ENCODE results near the gene DPP10. TPM values are rescaled to one million over a fixed set of nuclear protein-coding genes. Genes with fewer than 3 reads are reported as not detected.

Gene DPP10
- total RNA-seq, 1 experiment from 2014 or later, result not detected

DNA sequence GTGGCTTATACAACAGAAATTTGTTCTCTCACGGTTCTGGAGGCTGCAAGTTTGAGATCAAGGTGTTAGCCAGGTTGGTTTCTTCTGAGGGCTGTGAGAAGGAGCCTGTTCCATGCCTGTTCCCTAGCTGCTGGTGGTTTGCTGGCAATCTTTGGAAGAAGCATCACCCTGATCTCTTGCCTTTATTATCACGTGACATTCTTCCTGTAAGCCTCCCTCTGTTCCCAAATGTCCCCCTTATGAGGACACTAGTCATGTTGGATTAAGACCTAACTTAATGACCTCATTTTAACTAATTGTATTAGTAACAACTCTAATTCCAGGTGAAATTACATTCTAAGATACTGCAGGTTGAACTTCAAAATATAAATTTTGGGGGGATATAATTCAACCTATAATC, 135.2 kb downstream of the DPP10 start:
- Histone ChIP-seq H3K9me3 (replicated peaks) (no peaks in the 10 kb centered on the region), H3K4me1 (replicated peaks) (no peaks in the 10 kb centered on the region), H3K27ac (no peak overlapping the region), H3K27me3 (replicated peaks) (no peaks in the 10 kb centered on the region), H3K36me3 (no peaks in the 10 kb centered on the region), H3K4me3 (no peak overlapping the region)
- no peak for DNase-seq (ENCODE audit: low read depth in 1 of 2, low spot score in 2 of 2)

DNA sequence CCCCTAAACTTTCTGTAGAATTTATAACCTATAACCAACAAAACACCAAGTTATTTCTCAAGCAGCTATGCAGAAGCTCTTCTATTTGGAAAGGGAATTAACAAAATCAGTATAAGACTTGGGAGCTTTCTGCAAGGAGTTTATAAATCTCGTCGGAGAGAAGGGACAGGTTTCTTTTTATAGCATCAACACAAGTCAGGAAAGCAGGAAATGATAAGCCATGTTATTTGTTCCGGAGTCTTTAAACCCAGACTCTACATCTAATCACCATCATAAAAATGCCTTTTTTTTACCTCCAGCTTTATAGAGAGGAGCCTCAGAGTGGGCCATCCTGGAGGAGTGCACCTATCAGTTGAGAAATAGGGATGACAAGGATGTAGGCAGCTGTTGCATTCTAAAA, 137.1 kb downstream of the DPP10 start:
- Histone ChIP-seq H3K36me3 (no peaks in the 10 kb centered on the region), H3K9me3 (replicated peaks) (no peaks in the 10 kb centered on the region), H3K27ac (no peak overlapping the region), H3K27me3 (replicated peaks) (no peaks in the 10 kb centered on the region), H3K4me3 (no peak overlapping the region), H3K4me1 (replicated peaks) (no peaks in the 10 kb centered on the region)
- DNase-seq (ENCODE audit: low read depth in 1 of 2, low spot score in 2 of 2), result no peak

DNA sequence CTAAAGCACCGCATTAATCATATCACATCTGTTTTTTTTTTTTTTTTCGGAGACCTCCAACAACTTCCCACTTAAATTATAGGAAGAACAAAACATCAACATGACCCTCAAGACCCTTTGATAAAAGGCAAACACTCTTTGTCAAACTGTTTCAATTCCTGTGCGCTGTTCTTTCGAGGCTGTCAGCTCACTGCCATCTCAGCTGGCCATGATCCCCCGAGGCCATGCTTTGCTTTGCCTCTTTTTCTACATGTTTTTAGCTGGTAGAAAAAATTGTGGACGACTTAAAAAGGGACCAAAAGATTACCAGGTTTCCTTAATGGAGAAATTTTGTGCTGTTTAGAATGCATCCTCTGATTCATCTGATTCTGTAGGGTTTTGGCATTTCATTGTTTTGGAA, 138.2 kb downstream of the DPP10 start:
- H3K27me3 ChIP-seq (replicated peaks), result no peaks in the 10 kb centered on the region
- no peaks in the 10 kb centered on the region for H3K9me3 ChIP-seq (replicated peaks)
- no peaks in the 10 kb centered on the region for H3K36me3 ChIP-seq

DNA sequence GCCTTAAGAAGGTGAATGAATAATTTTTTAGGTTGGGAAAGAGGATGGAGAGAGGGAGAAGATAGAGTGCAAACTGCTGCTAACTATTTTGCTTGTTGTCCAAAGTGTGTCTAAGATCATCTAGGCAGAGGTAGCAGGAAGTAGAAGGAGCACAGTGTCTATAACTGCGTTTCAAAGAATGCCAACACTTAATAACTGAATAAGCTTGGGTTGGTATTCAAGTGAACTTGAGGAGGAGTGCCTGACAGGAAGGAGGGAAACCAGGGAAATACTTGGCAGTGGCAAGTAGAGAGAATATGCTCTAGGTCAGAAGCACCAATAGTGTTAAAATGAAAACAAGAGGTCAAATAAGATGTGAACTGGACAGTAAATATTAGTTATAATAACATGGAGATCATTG, 155.9 kb downstream of the DPP10 start:
- Histone ChIP-seq H3K27me3 (replicated peaks) (no peaks in the 10 kb centered on the region), H3K4me1 (replicated peaks) (no peaks in the 10 kb centered on the region), H3K27ac (no peak overlapping the region), H3K9me3 (replicated peaks) (no peaks in the 10 kb centered on the region), H3K36me3 (no peaks in the 10 kb centered on the region), H3K4me3 (no peak overlapping the region)
- no peak for DNase-seq (ENCODE audit: low read depth in 1 of 2, low spot score in 2 of 2)

More for the DNA sequence above, 138.2 kb downstream of the DPP10 start:
- Histone ChIP-seq H3K27ac (no peak overlapping the region), H3K4me3 (no peak overlapping the region), H3K4me1 (replicated peaks) (no peaks in the 10 kb centered on the region)
- DNase-seq (ENCODE audit: low read depth in 1 of 2, low spot score in 2 of 2), result no peak

DNA sequence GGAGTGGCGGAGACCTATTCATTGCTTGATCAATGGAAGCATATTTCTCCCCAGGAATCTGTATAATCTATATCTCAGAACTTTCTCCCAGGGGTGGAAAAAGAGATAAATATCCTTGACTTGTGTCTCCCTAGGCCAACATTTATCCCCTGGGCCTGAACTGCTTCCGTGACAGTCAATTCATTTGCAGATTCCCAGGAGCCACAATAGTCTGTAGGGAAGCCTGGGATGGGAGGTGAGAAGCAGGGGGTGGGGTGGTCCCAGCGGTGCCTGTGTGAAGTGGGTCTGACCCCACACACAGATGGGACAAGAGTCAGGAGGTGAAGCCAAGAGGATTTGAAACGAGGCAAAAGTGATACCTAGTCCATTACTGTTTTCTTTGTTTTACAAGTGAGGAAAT, 166.8 kb downstream of the DPP10 start:
- Histone ChIP-seq H3K27ac (no peak overlapping the region), H3K27me3 (replicated peaks) (no peaks in the 10 kb centered on the region), H3K4me3 (no peak overlapping the region), H3K4me1 (replicated peaks) (no peaks in the 10 kb centered on the region), H3K36me3 (no peaks in the 10 kb centered on the region), H3K9me3 (replicated peaks) (no peaks in the 10 kb centered on the region)
- DNase-seq (ENCODE audit: low read depth in 1 of 2, low spot score in 2 of 2), result no peak

DNA sequence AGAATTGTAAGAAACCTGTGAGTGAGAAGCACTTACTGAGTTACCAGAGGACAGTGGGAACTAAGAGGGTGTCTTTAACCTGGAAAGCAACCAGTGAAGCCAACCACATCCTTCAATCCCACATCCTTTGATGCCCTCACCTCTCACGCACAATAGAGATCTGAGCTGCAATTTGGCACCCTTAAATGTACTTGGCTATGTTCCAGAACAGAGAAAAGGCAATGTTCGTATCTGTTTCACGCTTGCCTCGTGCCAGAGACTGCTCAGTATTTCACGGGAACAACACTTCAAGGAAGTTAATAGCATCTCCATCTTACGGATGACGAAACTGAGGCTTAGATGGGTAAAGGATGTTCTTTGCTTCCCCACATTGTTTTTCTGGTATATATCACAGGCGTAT, 167.4 kb downstream of the DPP10 start:
- Histone ChIP-seq H3K9me3 (replicated peaks) (no peaks in the 10 kb centered on the region), H3K4me3 (no peak overlapping the region), H3K4me1 (replicated peaks) (no peaks in the 10 kb centered on the region), H3K27me3 (replicated peaks) (no peaks in the 10 kb centered on the region), H3K27ac (no peak overlapping the region), H3K36me3 (no peaks in the 10 kb centered on the region)
- DNase-seq (ENCODE audit: low read depth in 1 of 2, low spot score in 2 of 2), result no peak

DNA sequence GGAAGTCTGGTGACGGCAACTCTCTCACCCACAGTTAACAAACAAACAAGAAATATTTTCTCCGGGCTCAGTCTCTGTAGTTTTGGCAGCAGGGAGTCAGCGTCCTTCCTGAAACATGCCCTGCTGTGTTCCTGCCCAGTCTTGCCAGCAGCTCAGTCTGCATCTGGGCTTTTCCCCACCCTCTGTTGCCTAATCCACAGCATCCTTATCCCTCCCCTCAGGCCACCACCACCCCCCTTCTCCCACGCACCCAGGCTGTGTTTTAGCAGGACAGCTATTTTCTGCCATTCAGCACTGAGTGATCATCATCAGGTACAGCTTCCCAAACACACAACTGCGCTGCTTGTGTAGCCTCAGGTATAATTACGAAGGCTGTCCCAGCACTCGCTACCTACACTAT, 168.2 kb downstream of the DPP10 start:
- Histone ChIP-seq H3K27ac (no peak overlapping the region), H3K27me3 (replicated peaks) (no peaks in the 10 kb centered on the region), H3K4me3 (no peak overlapping the region), H3K9me3 (replicated peaks) (no peaks in the 10 kb centered on the region), H3K36me3 (no peaks in the 10 kb centered on the region), H3K4me1 (replicated peaks) (no peaks in the 10 kb centered on the region)
- DNase-seq (ENCODE audit: low read depth in 1 of 2, low spot score in 2 of 2), result no peak

DNA sequence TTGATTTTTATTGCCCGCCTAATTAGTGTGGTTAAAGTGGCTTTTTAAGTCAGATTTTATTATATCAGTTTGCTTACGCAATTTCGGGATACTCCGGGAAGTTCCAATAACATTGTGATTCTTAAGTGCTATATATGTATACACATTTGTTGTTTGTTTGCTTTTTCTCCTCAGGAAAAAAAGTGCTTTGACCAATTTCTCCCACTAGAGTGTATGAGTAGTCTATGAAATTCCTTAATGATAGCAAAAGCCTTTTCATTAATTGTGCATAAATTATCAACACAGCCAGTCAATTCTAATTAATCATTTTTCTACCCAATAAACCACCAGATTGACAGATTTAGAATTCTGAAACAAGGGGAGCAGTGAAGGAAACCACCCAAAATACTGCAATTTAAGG, 172.2 kb downstream of the DPP10 start:
- Histone ChIP-seq H3K27ac (no peak overlapping the region), H3K4me1 (replicated peaks) (no peaks in the 10 kb centered on the region), H3K9me3 (replicated peaks) (no peaks in the 10 kb centered on the region), H3K27me3 (replicated peaks) (no peaks in the 10 kb centered on the region), H3K36me3 (no peaks in the 10 kb centered on the region), H3K4me3 (no peak overlapping the region)
- no peak for DNase-seq (ENCODE audit: low read depth in 1 of 2, low spot score in 2 of 2)

DNA sequence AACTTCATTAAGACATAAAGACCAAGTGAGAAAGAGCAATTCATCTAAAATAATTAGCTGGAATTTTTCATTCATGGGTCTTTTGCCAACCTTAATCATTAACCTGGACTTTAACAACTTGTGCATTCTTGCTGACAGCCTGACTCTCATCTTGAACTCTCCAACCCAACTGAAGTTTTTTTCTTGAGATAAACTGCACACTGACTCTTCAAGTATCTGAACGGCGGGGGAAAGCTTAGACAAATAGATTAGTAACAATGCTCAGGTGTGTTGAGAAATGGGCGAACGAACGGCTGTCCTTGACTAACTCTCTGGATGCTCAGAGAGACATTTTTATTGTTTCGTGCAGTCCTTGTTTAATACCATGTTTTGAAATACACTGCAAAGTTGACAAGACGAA, 186.0 kb downstream of the DPP10 start:
- Histone ChIP-seq H3K4me1 (replicated peaks) (no peaks in the 10 kb centered on the region), H3K27ac (no peak overlapping the region), H3K4me3 (no peak overlapping the region), H3K36me3 (no peaks in the 10 kb centered on the region), H3K27me3 (replicated peaks) (no peaks in the 10 kb centered on the region), H3K9me3 (replicated peaks) (no peaks in the 10 kb centered on the region)
- DNase-seq (ENCODE audit: low read depth in 1 of 2, low spot score in 2 of 2), result no peak

DNA sequence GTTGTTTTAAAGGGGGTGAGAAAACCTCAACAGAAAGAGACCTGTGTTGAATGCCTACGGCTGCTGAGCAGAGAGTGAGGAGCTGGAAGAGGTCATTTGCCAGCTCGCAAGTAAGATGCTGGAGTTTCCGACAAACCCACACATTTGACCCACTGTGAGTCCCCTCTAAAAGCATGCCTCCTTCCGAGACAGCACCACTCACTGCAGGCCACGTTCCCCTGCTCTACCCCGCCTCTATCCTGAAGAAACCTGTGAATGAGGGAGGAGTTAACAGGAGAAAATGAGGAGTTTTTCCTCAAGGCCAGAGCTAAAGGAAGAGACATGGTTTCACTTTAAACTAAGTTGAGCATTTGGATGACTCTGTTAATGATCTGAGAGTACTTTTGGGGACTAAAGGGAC, 188.7 kb downstream of the DPP10 start:
- Histone ChIP-seq H3K4me3 (no peak overlapping the region), H3K4me1 (replicated peaks) (no peaks in the 10 kb centered on the region), H3K27ac (no peak overlapping the region), H3K36me3 (no peaks in the 10 kb centered on the region), H3K9me3 (replicated peaks) (no peaks in the 10 kb centered on the region), H3K27me3 (replicated peaks) (no peaks in the 10 kb centered on the region)
- DNase-seq (ENCODE audit: low read depth in 1 of 2, low spot score in 2 of 2), result no peak

DNA sequence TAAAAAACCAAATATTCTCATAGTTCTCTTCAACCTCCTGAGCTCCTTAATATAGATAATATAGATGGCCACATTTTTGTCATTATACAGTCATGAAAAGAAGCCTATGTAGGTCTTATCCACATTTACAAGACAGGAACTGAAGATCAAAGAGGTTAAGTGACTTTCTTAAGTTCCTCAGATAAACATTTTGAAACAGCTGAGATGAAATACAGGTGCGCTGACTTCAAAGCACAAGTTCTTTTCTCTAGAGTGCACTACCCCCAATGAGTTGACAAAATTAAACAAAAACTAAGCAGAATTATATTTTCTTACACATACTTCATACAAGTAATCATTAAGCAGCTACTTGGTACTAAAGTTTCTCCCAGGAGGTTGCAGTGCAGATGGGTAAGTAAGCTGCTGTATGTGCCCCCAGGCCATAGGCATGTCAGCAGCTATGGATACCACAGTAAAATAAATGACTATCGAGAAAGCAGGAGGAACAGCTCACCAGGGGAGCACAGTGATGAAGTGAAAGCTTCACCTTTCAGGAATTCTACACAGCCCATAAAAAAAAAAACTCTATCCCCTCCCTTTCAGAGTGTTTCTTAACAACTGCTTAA, 199.8 kb downstream of the DPP10 start:
- Histone ChIP-seq H3K27me3 (replicated peaks) (no peaks in the 10 kb centered on the region), H3K27ac (no peak overlapping the region)
- no peak for DNase-seq (ENCODE audit: low read depth in 1 of 2, low spot score in 2 of 2)

DNA sequence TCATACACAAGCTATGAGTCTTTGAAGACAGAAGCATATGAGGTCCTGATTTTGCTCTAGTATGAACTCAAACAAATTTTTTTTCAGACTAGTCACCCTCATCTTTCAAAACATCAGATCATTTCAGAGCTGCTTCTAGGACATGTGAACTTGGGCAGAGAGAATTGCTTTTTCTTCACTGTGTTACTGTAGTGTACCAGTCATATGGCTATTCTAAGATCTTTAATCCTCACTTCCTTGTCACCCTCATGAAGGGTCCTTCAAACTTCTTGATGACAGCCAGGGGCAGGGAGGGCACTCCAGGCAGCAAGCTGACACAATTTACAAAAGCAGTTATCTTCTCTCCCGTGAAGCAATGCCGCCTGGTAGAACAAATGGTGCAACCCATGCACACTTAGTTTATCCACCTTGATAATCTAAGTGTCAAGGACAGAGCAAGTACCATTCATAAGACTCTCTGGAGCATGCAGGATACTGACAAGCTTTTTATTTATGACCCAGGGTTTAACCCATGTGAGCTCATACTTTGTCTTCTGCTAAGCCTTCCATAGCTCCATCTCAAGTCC, 200.6 kb downstream of the DPP10 start:
- no peaks in the 10 kb centered on the region for H3K4me1 ChIP-seq (replicated peaks)
- no peaks in the 10 kb centered on the region for H3K27me3 ChIP-seq (replicated peaks)
- H3K4me3 ChIP-seq, result no peak overlapping the region
- no peaks in the 10 kb centered on the region for H3K36me3 ChIP-seq
- DNase-seq (ENCODE audit: low read depth in 1 of 2, low spot score in 2 of 2), result no peak
- H3K9me3 ChIP-seq (replicated peaks), result no peaks in the 10 kb centered on the region
- H3K27ac ChIP-seq, result no peak overlapping the region

More for the DNA sequence above, 199.8 kb downstream of the DPP10 start:
- no peak overlapping the region for H3K4me3 ChIP-seq
- no peaks in the 10 kb centered on the region for H3K9me3 ChIP-seq (replicated peaks)
- H3K4me1 ChIP-seq (replicated peaks), result no peaks in the 10 kb centered on the region
- no peaks in the 10 kb centered on the region for H3K36me3 ChIP-seq

DNA sequence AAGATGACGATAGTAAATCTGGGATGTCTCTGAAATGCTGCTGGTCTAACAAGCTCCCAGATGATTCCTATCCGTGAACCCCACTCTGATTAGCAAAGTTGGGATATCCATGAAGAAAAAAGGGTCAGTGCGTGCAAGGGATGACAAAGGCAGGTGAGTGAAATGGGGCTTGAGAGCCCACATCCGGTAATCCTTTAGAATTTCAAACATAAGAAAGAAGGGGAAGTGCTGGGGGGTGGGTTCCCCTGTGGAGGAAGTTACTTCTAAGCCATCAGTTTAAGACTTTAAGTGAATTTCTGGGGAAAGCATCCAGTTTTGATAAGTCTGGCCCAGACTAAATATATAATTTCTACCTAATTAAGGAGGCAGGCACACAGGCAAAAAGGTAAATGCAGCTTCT, 209.5 kb downstream of the DPP10 start:
- H3K36me3 ChIP-seq, result no peaks in the 10 kb centered on the region
- H3K4me1 ChIP-seq (replicated peaks), result no peaks in the 10 kb centered on the region
- H3K9me3 ChIP-seq (replicated peaks), result no peaks in the 10 kb centered on the region
- no peak overlapping the region for H3K4me3 ChIP-seq
- no peak overlapping the region for H3K27ac ChIP-seq
- no peaks in the 10 kb centered on the region for H3K27me3 ChIP-seq (replicated peaks)
- DNase-seq (ENCODE audit: low read depth in 1 of 2, low spot score in 2 of 2), result no peak

DNA sequence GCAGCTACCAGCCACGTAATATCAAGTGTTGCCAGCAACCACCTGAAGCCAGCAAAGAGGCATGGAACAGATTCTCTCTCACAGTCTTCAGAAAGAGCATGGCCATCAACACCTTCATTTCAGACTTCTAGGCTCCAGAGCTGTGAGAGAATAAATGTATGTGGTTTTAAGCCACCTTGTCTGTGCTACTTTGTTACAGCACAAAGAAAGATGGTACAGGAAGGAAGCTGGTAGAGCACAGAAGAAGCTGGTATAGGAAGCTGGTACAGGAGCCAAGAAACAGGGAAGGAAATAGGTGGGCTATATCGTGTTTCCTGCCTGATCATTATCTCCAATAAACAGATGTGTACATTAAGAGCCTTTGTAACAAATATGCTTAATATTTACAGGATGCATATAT, 217.4 kb downstream of the DPP10 start:
- Histone ChIP-seq H3K9me3 (replicated peaks) (no peaks in the 10 kb centered on the region), H3K27ac (no peak overlapping the region), H3K4me3 (no peak overlapping the region), H3K4me1 (replicated peaks) (no peaks in the 10 kb centered on the region), H3K27me3 (replicated peaks) (no peaks in the 10 kb centered on the region), H3K36me3 (no peaks in the 10 kb centered on the region)
- DNase-seq (ENCODE audit: low read depth in 1 of 2, low spot score in 2 of 2), result no peak
